C4-2B (cell line): ENCODE measurements around the gene PARP16.

Experiments
- ZFX ChIP-seq: fragments of 450-650 bp; IDR thresholded peaks from 2 replicates; pipeline ENCODE4 v1.6.1; 2017
- TF ChIP-seq, protein P1 (sequence below): fragments of 450-650 bp; conservative IDR thresholded peaks from 2 replicates; pipeline ENCODE4 v1.5.1; 2017; ENCODE audit warnings: mild to moderate bottlenecking

GRCh38 chr15:65263313-65263712, 23.4 kb downstream of the PARP16 start:
- TF ChIP-seq, protein P1, sequence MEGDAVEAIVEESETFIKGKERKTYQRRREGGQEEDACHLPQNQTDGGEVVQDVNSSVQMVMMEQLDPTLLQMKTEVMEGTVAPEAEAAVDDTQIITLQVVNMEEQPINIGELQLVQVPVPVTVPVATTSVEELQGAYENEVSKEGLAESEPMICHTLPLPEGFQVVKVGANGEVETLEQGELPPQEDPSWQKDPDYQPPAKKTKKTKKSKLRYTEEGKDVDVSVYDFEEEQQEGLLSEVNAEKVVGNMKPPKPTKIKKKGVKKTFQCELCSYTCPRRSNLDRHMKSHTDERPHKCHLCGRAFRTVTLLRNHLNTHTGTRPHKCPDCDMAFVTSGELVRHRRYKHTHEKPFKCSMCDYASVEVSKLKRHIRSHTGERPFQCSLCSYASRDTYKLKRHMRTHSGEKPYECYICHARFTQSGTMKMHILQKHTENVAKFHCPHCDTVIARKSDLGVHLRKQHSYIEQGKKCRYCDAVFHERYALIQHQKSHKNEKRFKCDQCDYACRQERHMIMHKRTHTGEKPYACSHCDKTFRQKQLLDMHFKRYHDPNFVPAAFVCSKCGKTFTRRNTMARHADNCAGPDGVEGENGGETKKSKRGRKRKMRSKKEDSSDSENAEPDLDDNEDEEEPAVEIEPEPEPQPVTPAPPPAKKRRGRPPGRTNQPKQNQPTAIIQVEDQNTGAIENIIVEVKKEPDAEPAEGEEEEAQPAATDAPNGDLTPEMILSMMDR, result no peak
- TF ChIP-seq ZFX, result no peak
